C4-2B (cell line): Measurements from ENCODE around the gene WIZ.

Experiments used
- ZFX ChIP-seq: fragments of 450-650 bp; IDR thresholded peaks from 2 replicates; pipeline ENCODE4 v1.6.1; 2017
- TF ChIP-seq, protein P1 (sequence below): fragments of 450-650 bp; conservative IDR thresholded peaks from 2 replicates; pipeline ENCODE4 v1.5.1; 2017; ENCODE audit warnings: mild to moderate bottlenecking

DNA sequence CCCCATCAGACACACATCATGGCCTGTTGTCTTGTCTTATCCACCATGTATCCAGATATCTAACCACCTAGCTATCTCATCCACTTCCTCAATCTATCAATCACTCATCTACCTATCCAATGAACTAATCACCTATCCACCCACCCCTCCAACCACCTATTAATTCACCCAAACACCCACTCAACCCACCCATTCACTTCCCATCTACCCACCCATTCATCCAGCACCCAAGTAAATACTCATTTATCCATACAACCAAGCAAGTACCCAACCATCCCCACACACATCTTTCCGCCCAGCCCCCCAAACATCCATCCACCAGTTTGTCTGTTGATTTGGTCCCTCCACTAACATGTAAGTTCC, 753 bp upstream of the WIZ start:
- TF ChIP-seq, protein P1, sequence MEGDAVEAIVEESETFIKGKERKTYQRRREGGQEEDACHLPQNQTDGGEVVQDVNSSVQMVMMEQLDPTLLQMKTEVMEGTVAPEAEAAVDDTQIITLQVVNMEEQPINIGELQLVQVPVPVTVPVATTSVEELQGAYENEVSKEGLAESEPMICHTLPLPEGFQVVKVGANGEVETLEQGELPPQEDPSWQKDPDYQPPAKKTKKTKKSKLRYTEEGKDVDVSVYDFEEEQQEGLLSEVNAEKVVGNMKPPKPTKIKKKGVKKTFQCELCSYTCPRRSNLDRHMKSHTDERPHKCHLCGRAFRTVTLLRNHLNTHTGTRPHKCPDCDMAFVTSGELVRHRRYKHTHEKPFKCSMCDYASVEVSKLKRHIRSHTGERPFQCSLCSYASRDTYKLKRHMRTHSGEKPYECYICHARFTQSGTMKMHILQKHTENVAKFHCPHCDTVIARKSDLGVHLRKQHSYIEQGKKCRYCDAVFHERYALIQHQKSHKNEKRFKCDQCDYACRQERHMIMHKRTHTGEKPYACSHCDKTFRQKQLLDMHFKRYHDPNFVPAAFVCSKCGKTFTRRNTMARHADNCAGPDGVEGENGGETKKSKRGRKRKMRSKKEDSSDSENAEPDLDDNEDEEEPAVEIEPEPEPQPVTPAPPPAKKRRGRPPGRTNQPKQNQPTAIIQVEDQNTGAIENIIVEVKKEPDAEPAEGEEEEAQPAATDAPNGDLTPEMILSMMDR: no peak
- TF ChIP-seq ZFX: no peak
